ENCODE results near the gene SPRED3. TPM values are rescaled to one million over a fixed set of nuclear protein-coding genes. Genes with fewer than 3 reads are reported as not detected.

The SPRED3 gene
- total and polyA plus RNA-seq, 9 of the 15 experiments (the other 6 are each of a cell fraction or from before 2014, with no cell fraction given): 0.05 to 1.3 (median 0.36) TPM

DNA sequence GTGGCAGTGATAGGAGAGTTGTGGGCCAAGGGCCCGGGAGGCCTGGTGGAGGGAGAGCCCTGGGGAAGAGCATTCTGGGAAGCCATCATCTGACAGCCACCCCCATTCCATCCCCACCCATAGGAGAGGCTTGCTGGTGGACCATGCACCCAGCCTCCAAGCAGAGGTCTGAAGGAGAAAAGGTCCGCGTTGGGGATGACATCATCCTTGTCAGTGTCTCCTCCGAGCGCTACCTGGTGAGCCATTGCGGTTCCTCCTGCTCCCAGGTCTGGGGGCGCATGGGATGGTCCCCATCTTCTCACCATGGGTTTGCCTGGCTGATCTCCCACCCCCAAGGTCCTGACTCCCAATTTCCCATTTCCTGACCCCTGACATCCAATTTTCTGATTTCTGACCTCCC lies 55.5 kb downstream of the SPRED3 start:
- Histone ChIP-seq H4K20me1 (replicated peaks; ENCODE audit: control insufficient read depth, insufficient read depth, low read length) (no peaks in the 10 kb centered on the region), H3K4me3 (no peak overlapping the region), H3K9me3 (replicated peaks; ENCODE audit: control insufficient read depth, insufficient read depth, low read depth, low read length) (no peaks in the 10 kb centered on the region), H3K4me2 (ENCODE audit: insufficient read depth, low read length) (no peak overlapping the region), H3K9me1 (ENCODE audit: control insufficient read depth, insufficient read depth, low read length) (no peaks in the 10 kb centered on the region), H3K4me1 (replicated peaks in 1 of 2; ENCODE audit: control insufficient read depth in 2 of 2, insufficient read depth in 2 of 2, low read length in 2 of 2) (peaks cover 0 to 28% of the 10 kb centered on the region in 2 experiments; a peak in 2 of 5 replicates), H3K79me2 (ENCODE audit: control insufficient read depth, insufficient read depth, low read length) (no peaks in the 10 kb centered on the region), H3K9ac (ENCODE audit: insufficient read depth in 1 of 2, low read depth in 2 of 2, low read length in 2 of 2) (no peak overlapping the region; a peak in 1 of 4 replicates), H3K36me3 (ENCODE audit: control insufficient read depth, insufficient read depth, low read length) (peaks cover 13% of the 10 kb centered on the region; the same call in 1 of the 3 replicates), H3K27ac (ENCODE audit: extremely low read depth, low read depth, low read length) (no peak overlapping the region), H2AFZ (ENCODE audit: low read depth, low read length) (no peak overlapping the region), H3K27me3 (ENCODE audit: control insufficient read depth in 2 of 2, insufficient read depth in 2 of 2, low read length in 2 of 2) (no peaks in the 10 kb centered on the region)
- BruUV-seq (replicated peaks): no TSS peak
- in situ Hi-C loops (cut with MboI): no loop called here
- ATAC-seq (no peak), DNase-seq (ENCODE audit: extremely low read depth in 1 of 4, low spot score in 3 of 4) (no peak), FAIRE-seq (no peak)
- 73% methylated on average over 6 of the region's 7 CpGs for WGBS (ENCODE audit: insufficient coverage, low coverage, missing lambda C conversion rate)
- TF ChIP-seq, protein P1, sequence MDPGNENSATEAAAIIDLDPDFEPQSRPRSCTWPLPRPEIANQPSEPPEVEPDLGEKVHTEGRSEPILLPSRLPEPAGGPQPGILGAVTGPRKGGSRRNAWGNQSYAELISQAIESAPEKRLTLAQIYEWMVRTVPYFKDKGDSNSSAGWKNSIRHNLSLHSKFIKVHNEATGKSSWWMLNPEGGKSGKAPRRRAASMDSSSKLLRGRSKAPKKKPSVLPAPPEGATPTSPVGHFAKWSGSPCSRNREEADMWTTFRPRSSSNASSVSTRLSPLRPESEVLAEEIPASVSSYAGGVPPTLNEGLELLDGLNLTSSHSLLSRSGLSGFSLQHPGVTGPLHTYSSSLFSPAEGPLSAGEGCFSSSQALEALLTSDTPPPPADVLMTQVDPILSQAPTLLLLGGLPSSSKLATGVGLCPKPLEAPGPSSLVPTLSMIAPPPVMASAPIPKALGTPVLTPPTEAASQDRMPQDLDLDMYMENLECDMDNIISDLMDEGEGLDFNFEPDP (CRISPR knock-in tag; IDR thresholded peaks at IDR 0.05): no peak
- TF ChIP-seq ZNF785 (CRISPR knock-in tag; IDR thresholded peaks at IDR 0.05): no peak
- TF ChIP-seq, protein P2, sequence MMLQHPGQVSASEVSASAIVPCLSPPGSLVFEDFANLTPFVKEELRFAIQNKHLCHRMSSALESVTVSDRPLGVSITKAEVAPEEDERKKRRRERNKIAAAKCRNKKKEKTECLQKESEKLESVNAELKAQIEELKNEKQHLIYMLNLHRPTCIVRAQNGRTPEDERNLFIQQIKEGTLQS (IDR thresholded peaks at IDR 0.05): peak; percentile 52; the same call in 1 of the 2 replicates
- TF ChIP-seq, protein P2 (CRISPR knock-in tag; conservative IDR thresholded peaks at IDR 0.05): no peak
- TF ChIP-seq SRF (CRISPR knock-in tag; IDR thresholded peaks at IDR 0.05): no peak
- TF ChIP-seq ZFP30 (CRISPR knock-in tag; IDR thresholded peaks at IDR 0.05; ENCODE audit: borderline replicate concordance): no peak
- no peak for TF ChIP-seq EP400 (IDR thresholded peaks at IDR 0.05)
- ChIA-PET POLR2A (interaction anchor here (0.6 kb wide), 1 partner anchor 41 kb away, joined by 3 read pairs; the partner anchor contains the start of gene FAM98C), CTCF (ENCODE audit: low intra/inter-chr PET ratio) (no interaction called here)
- intact Hi-C loops (cut with micrococcal nuclease): no loop called here
